Peyer's patch (tissue), 4 donors: Measurements from ENCODE around the gene KCNJ5. TPM values are rescaled to one million over a fixed set of nuclear protein-coding genes. Genes with fewer than 3 reads are reported as not detected.

ENCODE experiments used
- DNase-seq, 3 donors: peaks; one replicate each; pipeline ENCODE4 v3.0.0-alpha.2; 2017 to 2019
- H3K27ac ChIP-seq, 4 donors: fragments of 200-600 bp; sonication (generic); one replicate each; pipeline ENCODE4 v1.5.1; 2016 to 2019
- H3K27me3 ChIP-seq, 2 donors: fragments of 200-600 bp; sonication (generic); one replicate each; pipeline ENCODE4 v1.5.1; 2019
- H3K36me3 ChIP-seq, 3 donors: fragments of 200-600 bp; sonication (generic); one replicate each; pipeline ENCODE4 v1.5.1; 2016 to 2019
- H3K4me1 ChIP-seq, 4 donors: fragments of 200-600 bp; sonication (generic); one replicate each; pipeline ENCODE4 v1.5.1; 2016 to 2019
- H3K4me3 ChIP-seq, 4 donors: fragments of 200-600 bp; sonication (generic); 1 replicate in 3 of 4; 2 replicates in 1 of 4; pipeline ENCODE4 v1.5.1; 2016 to 2019; ENCODE audit warnings: mild to moderate bottlenecking in 1 of 4
- H3K9me3 ChIP-seq, 4 donors: fragments of 200-600 bp; sonication (generic); one replicate each; pipeline ENCODE4 v1.5.1; 2016 to 2019; ENCODE audit warnings: mild to moderate bottlenecking in 1 of 4
- POLR2A ChIP-seq, 2 donors: fragments of 450-650 bp; IDR thresholded peaks; one replicate each; pipeline ENCODE4 v1.5.1; 2017; ENCODE audit warnings: antibody characterized with exemption in 2 of 2, mild to moderate bottlenecking in 2 of 2, moderate library complexity in 2 of 2
- total RNA-seq, 4 donors: library from RNA; depleted of rRNA; stranded (reverse); fragments of >200 nt; gene quantifications; one replicate each; pipeline ENCODE4 v1.1.0, GENCODE V29; 2016
- TF ChIP-seq, protein P1 (sequence below), 6 experiments: fragments of 450-650 bp in 4 of 6; fragments of 200-600 bp in 2 of 6; sonication (generic) in 1 of 6; IDR thresholded peaks; one replicate each; pipeline ENCODE4 v1.5.1; 2017 to 2019; ENCODE audit warnings: antibody characterized with exemption in 6 of 6, mild to moderate bottlenecking in 3 of 6, moderate library complexity in 1 of 6

KCNJ5 gene
- total RNA-seq, 4 donors from 2014 or later, result 1.6 TPM; not detected in 3

DNA sequence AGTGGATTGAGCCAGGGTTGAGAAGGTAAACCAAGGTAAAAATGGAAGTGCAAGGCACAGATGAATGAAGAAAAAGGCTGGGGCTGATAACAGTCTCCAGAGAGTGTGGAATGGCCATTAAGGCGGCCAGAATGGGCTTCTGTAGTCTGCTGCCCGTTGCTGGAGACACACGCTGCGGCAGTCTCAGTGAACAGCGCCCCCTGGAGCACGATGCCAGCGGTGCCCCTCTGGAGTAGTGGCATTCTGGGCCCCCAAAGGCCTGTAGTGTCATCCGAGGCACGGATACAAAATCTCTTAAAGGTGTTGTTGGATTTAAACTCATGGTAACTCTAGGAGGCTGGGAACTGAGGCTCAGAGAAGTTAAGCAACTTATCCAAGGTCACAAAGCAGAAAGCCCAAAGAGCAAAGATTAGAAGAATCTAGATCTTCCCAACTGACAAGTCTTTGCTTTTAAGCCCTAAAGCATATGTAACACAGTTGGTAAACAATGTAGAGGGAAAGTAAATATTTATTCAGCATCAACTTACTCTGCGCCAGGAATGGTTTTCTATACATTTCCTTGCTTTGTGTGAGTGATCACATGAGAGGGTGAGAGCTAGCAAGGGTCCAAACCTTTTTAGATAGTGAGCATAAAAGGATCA lies 42.2 kb upstream of the KCNJ5 start:
- Histone ChIP-seq H3K4me1 (peaks cover 0 to 8% (median 0%) of the 10 kb centered on the region in 4 donors), H3K27me3 (no peaks in the 10 kb centered on the region), H3K4me3 (no peak overlapping the region), H3K36me3 (no peaks in the 10 kb centered on the region), H3K27ac (no peak overlapping the region), H3K9me3 (no peaks in the 10 kb centered on the region)
- TF ChIP-seq, protein P1, sequence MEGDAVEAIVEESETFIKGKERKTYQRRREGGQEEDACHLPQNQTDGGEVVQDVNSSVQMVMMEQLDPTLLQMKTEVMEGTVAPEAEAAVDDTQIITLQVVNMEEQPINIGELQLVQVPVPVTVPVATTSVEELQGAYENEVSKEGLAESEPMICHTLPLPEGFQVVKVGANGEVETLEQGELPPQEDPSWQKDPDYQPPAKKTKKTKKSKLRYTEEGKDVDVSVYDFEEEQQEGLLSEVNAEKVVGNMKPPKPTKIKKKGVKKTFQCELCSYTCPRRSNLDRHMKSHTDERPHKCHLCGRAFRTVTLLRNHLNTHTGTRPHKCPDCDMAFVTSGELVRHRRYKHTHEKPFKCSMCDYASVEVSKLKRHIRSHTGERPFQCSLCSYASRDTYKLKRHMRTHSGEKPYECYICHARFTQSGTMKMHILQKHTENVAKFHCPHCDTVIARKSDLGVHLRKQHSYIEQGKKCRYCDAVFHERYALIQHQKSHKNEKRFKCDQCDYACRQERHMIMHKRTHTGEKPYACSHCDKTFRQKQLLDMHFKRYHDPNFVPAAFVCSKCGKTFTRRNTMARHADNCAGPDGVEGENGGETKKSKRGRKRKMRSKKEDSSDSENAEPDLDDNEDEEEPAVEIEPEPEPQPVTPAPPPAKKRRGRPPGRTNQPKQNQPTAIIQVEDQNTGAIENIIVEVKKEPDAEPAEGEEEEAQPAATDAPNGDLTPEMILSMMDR (IDR thresholded peaks at IDR 0.05), result peak; percentile 43 to 77 (median 54)
- TF ChIP-seq POLR2A (IDR thresholded peaks at IDR 0.05), result no peak
- peak in 2 of 3 donors; percentile 79 to 83 for DNase-seq

- no peak overlapping the region for H3K4me3 ChIP-seq
- H3K27ac ChIP-seq, result no peak overlapping the region
- no peaks in the 10 kb centered on the region for H3K27me3 ChIP-seq
- no peaks in the 10 kb centered on the region for H3K4me1 ChIP-seq
- DNase-seq, result no peak
- H3K36me3 ChIP-seq, result no peaks in the 10 kb centered on the region
- no peaks in the 10 kb centered on the region for H3K9me3 ChIP-seq
- TF ChIP-seq POLR2A (IDR thresholded peaks at IDR 0.05), result no peak
- TF ChIP-seq, protein P1 (IDR thresholded peaks at IDR 0.05), result no peak
Measured at GRCh38 chr11:128852327-128853023, 38.7 kb upstream of the KCNJ5 start.

DNA sequence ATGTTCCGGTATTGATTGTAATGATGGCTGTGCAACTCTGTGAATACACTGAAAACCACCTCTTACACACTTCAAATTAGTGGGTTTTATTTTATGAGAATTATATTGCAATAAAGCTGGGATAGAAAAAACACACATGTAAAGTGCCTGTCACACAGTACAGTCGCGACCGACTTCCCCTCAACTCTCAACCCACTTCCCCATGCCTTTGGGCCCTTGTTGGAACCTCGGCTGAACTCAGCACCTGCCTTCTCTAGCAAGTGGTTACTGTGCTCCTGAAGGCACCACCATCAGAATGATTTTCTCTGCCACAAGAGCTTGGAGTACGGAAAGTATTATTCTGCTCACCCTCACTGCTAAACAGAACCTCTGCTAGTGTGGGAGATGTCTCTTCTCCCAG lies 37.6 kb upstream of the KCNJ5 start:
- Histone ChIP-seq H3K9me3 (no peaks in the 10 kb centered on the region), H3K27ac (no peak overlapping the region), H3K4me1 (no peaks in the 10 kb centered on the region), H3K36me3 (no peaks in the 10 kb centered on the region), H3K4me3 (no peak overlapping the region), H3K27me3 (no peaks in the 10 kb centered on the region)
- no peak for TF ChIP-seq POLR2A (IDR thresholded peaks at IDR 0.05)
- TF ChIP-seq, protein P1 (IDR thresholded peaks at IDR 0.05), result no peak
- DNase-seq, result no peak

- Histone ChIP-seq H3K9me3 (no peaks in the 10 kb centered on the region), H3K27me3 (no peaks in the 10 kb centered on the region), H3K4me3 (no peak overlapping the region), H3K27ac (no peak overlapping the region), H3K36me3 (no peaks in the 10 kb centered on the region), H3K4me1 (peaks cover 0 to 3% (median 0%) of the 10 kb centered on the region in 4 donors)
- DNase-seq, result no peak
- TF ChIP-seq POLR2A (IDR thresholded peaks at IDR 0.05), result no peak
- TF ChIP-seq, protein P1 (IDR thresholded peaks at IDR 0.05), result no peak
Measured at GRCh38 chr11:128854841-128855240, 36.3 kb upstream of the KCNJ5 start.

DNA sequence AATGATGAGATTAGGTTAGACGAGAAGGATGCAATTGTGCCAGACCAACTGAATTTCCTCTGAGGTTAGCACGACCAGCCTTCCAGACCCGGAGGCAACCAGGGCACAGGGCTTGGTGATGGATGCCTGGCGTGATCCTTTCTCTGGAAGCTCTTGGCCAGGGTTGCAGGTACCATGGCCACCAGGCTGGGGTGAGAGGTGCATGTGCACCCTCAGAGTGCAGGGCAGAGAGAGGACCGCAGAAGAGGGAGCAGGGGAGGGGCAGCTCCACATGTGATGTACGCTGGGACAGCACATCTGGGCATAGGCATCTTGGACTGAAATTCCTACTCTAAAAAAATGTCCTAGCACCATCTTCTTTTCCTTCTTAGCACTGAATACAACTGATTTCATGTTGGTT lies 34.9 kb upstream of the KCNJ5 start:
- H3K9me3 ChIP-seq, result no peaks in the 10 kb centered on the region
- H3K4me3 ChIP-seq, result no peak overlapping the region
- H3K36me3 ChIP-seq, result no peaks in the 10 kb centered on the region
- H3K27ac ChIP-seq, result no peak overlapping the region
- TF ChIP-seq, protein P1 (IDR thresholded peaks at IDR 0.05), result no peak
- TF ChIP-seq POLR2A (IDR thresholded peaks at IDR 0.05), result no peak
- peaks cover 0 to 5% (median 0%) of the 10 kb centered on the region in 4 donors for H3K4me1 ChIP-seq
- H3K27me3 ChIP-seq, result no peaks in the 10 kb centered on the region
- DNase-seq, result no peak
